IMR-90 (cell line): ENCODE data around the gene OPN4. TPM values are rescaled to one million over a fixed set of nuclear protein-coding genes. Genes with fewer than 3 reads are reported as not detected.

Source experiments
- ATAC-seq: fragments of 200-7000 bp; cut with Tn5 transposase; 2 replicates; pipeline ENCODE4 v1.9.1; 2020; ENCODE audit warnings: low read depth, mild to moderate bottlenecking, moderate library complexity
- BruUV-seq: library from RNA; stranded (reverse); fragments of 400-500 nt; replicated peaks from 2 replicates; lab custom pipeline; 2021; lab: Mats Ljungman, UMichigan
- CTCF ChIA-PET: fragments of 300-600 bp; formaldehyde crosslinking; extraction: SDS; loops from one replicate; lab custom pipeline; 2021; ENCODE audit warnings: antibody characterized with exemption; lab: Yijun Ruan, JAX
- POLR2A ChIA-PET: fragments of 300-600 bp; sonication (Branson Sonifier 250); formaldehyde crosslinking; loops from one replicate; lab custom pipeline; 2022; ENCODE audit warnings: antibody characterized with exemption; ENCODE audit not compliant: unreplicated experiment; lab: Charles Lee
- DNase-seq: peaks from one replicate; pipeline ENCODE4 v3.0.0; 2013
- H2AFZ ChIP-seq: replicated peaks from 2 replicates; pipeline ENCODE3; 2013; ENCODE audit warnings: low read length, mild to moderate bottlenecking; ENCODE audit not compliant: poor library complexity
- H2AK5ac ChIP-seq: 2 replicates; pipeline ENCODE4 v1.6.1; 2013; ENCODE audit warnings: low read depth, low read length, inconsistent platforms
- H2AK9ac ChIP-seq: replicated peaks from 2 replicates; pipeline ENCODE3; 2013; ENCODE audit warnings: mild to moderate bottlenecking, low read depth, low read length, moderate library complexity; ENCODE audit not compliant: poor library complexity
- H2BK120ac ChIP-seq: 2 replicates; pipeline ENCODE4 v1.6.1; 2013; ENCODE audit warnings: low read depth, low read length, inconsistent platforms
- H2BK15ac ChIP-seq: 3 replicates; pipeline ENCODE4 v1.6.1; 2013; ENCODE audit warnings: low read depth, low read length, inconsistent platforms
- H2BK20ac ChIP-seq: 2 replicates; pipeline ENCODE4 v1.6.1; 2013; ENCODE audit warnings: low read depth, mild to moderate bottlenecking, inconsistent platforms, low read length, moderate library complexity
- H2BK5ac ChIP-seq: 2 replicates; pipeline ENCODE4 v1.6.1; 2013; ENCODE audit warnings: mild to moderate bottlenecking, low read depth, low read length, inconsistent platforms; ENCODE audit not compliant: poor library complexity, severe bottlenecking
- H3K14ac ChIP-seq: replicated peaks from 2 replicates; pipeline ENCODE4 v1.6.1; 2013; ENCODE audit warnings: low read depth, low read length, inconsistent platforms
- H3K18ac ChIP-seq: 2 replicates; pipeline ENCODE4 v1.6.1; 2013; ENCODE audit warnings: low read depth, low read length, control low read depth
- H3K23ac ChIP-seq: 2 replicates; pipeline ENCODE4 v1.6.1; 2013; ENCODE audit warnings: low read depth, low read length, inconsistent platforms
- H3K27ac ChIP-seq: 2 replicates; pipeline ENCODE4 v1.5.1; 2013; ENCODE audit warnings: mild to moderate bottlenecking, control low read depth, low read length; ENCODE audit not compliant: insufficient read depth
- H3K27me3 ChIP-seq: 2 replicates; pipeline ENCODE4 v1.6.1; 2013; ENCODE audit warnings: low read length; ENCODE audit not compliant: control insufficient read depth, insufficient read depth
- H3K36me3 ChIP-seq: 2 replicates; pipeline ENCODE4 v1.6.1; 2013; ENCODE audit warnings: low read length, mixed read lengths; ENCODE audit not compliant: control insufficient read depth, insufficient read depth
- H3K4ac ChIP-seq: 2 replicates; pipeline ENCODE4 v1.6.1; 2013; ENCODE audit warnings: low read depth, low read length, inconsistent platforms
- H3K4me1 ChIP-seq: 2 replicates; pipeline ENCODE4 v1.6.1; 2013; ENCODE audit warnings: low read length, mixed read lengths; ENCODE audit not compliant: control insufficient read depth, insufficient read depth
- H3K4me2 ChIP-seq: 2 replicates; pipeline ENCODE4 v1.6.1; 2013; ENCODE audit warnings: low read depth, mild to moderate bottlenecking, control low read depth, low read length, moderate library complexity
- H3K4me3 ChIP-seq: 2 replicates; pipeline ENCODE4 v1.5.1; 2013; ENCODE audit warnings: low read depth, mild to moderate bottlenecking, control low read depth, low read length, moderate library complexity; ENCODE audit not compliant: insufficient read depth
- H3K56ac ChIP-seq: 2 replicates; pipeline ENCODE4 v1.6.1; 2013; ENCODE audit warnings: low read length, inconsistent platforms; ENCODE audit not compliant: insufficient read depth; ENCODE audit errors: extremely low read depth
- H3K79me1 ChIP-seq, 2 experiments: 2 replicates each; pipeline ENCODE4 v1.6.1; 2013; ENCODE audit warnings: low read length in 2 of 2, inconsistent platforms in 1 of 2, low read depth in 1 of 2
- H3K9ac ChIP-seq: 2 replicates; pipeline ENCODE4 v1.6.1; 2013; ENCODE audit warnings: low read depth, low read length, control low read depth
- H3K9me1 ChIP-seq: 2 replicates; pipeline ENCODE4 v1.6.1; 2013; ENCODE audit warnings: low read length, inconsistent platforms; ENCODE audit not compliant: insufficient read depth
- H3K9me3 ChIP-seq: 2 replicates; pipeline ENCODE4 v1.6.1; 2013; ENCODE audit warnings: low read length; ENCODE audit not compliant: control insufficient read depth, insufficient read depth
- H4K20me1 ChIP-seq: 2 replicates; pipeline ENCODE4 v1.6.1; 2013; ENCODE audit warnings: low read length, inconsistent platforms; ENCODE audit not compliant: insufficient read depth
- H4K5ac ChIP-seq: 2 replicates; pipeline ENCODE4 v1.6.1; 2013; ENCODE audit warnings: mild to moderate bottlenecking, low read depth, low read length, control low read depth
- H4K8ac ChIP-seq, 2 experiments: 2 replicates each; pipeline ENCODE4 v1.6.1; 2013; ENCODE audit warnings: low read depth in 2 of 2, low read length in 2 of 2, control low read depth in 1 of 2, inconsistent platforms in 1 of 2
- H4K91ac ChIP-seq: 2 replicates; pipeline ENCODE4 v1.6.1; 2013; ENCODE audit warnings: low read depth, low read length, inconsistent platforms; ENCODE audit not compliant: insufficient read depth
- CEBPB ChIP-seq: IDR thresholded peaks from 2 replicates; pipeline ENCODE4 v1.6.1; 2012; ENCODE audit warnings: low read depth, low read length, improper control_type of control experiment
- MAFK ChIP-seq: IDR thresholded peaks from 2 replicates; pipeline ENCODE4 v1.6.1; 2012; ENCODE audit warnings: low read depth, low read length, improper control_type of control experiment
- MAZ ChIP-seq: IDR thresholded peaks from 2 replicates; pipeline ENCODE4 v1.6.1; 2012; ENCODE audit warnings: low read depth, mild to moderate bottlenecking, low read length, improper control_type of control experiment, moderate library complexity, borderline replicate concordance
- POLR2A ChIP-seq: IDR thresholded peaks from 2 replicates; pipeline ENCODE4 v1.6.1; 2012; ENCODE audit warnings: mild to moderate bottlenecking, low read depth, low read length
- RCOR1 ChIP-seq: IDR thresholded peaks from 2 replicates; pipeline ENCODE4 v1.6.1; 2012; ENCODE audit warnings: mild to moderate bottlenecking, low read length, improper control_type of control experiment; ENCODE audit not compliant: insufficient replicate concordance
- WGBS, 2 experiments: methylation state at CpG; one replicate each; pipeline versions ENCODE4 v1.1.5 to v1.1.7; 2013; ENCODE audit warnings: missing lambda C conversion rate in 2 of 2; ENCODE audit not compliant: insufficient read length in 1 of 2; ENCODE audit errors: extremely low coverage in 2 of 2; 5-methylcytosine and 5-hydroxymethylcytosine counted together
- dilution Hi-C: fragments of 300-500 bp; cut with HindIII; formaldehyde crosslinking; loops from one replicate; pipeline ENCODE4 v1.14.3; 2018; ENCODE audit warnings: low sequenced_read_pairs; ENCODE audit not compliant: unreplicated experiment
- in situ Hi-C: fragments of 300-500 bp; cut with MboI; formaldehyde crosslinking; loops from 3 replicates; pipeline ENCODE4 v1.14.3; 2019; ENCODE audit warnings: low sequenced_read_pairs, inconsistent platforms, mixed read lengths
- intact Hi-C: fragments of 100-400 bp; cut with micrococcal nuclease; formaldehyde crosslinking; loops from 2 replicates; pipeline ENCODE4 v1.10.0; 2022
- polyA plus RNA-seq, 3 experiments: library from polyadenylated mRNA; depleted of rRNA; stranded (reverse); fragments of >200 nt; gene quantifications; 2 replicates each; pipeline ENCODE4 v1.2.3, GENCODE V29; 2012; ENCODE audit warnings: low replicate concordance in 1 of 3
- total RNA-seq: library from RNA; depleted of rRNA; stranded (reverse); fragments of >200 nt; gene quantifications from 2 replicates; pipeline ENCODE4 v1.2.3, GENCODE V29; 2012
- TF ChIP-seq, protein P1 (sequence below): fragments of 150-350 bp; IDR thresholded peaks from 2 replicates; pipeline ENCODE4 v1.6.1; 2017; ENCODE audit warnings: mild to moderate bottlenecking, antibody characterized with exemption, low read length, low read depth

OPN4 gene
- total and polyA plus RNA-seq, 2 of the 4 experiments (the other 2 are of a cell fraction): 0.03 TPM; not detected in 1

DNA sequence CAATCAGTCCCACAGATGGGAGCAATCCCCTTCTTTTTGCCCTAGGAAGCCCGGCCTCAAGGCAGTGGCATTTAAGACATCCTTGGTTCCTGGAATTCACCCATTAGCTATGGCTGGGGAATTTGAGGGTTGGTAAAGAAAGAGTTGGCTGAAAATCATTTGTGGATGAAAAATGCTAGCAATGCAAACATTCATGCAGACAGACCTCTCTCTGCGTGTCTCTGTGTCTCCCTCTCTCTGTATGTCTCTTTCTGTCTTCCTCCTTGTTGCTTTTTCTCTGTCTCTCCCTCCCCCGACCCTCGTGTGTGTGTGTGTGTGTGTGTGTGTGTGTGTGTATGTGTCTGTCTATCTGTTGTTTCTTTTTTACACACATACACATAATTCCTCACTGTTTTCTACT is 33.4 kb downstream of the OPN4 start:
- in situ Hi-C loops: no loop called here
- Histone ChIP-seq H3K4ac (peak overlapping the region; percentile 99), H4K8ac (peak overlapping the region; percentile 73 to 91; a peak in 3 of 4 replicates), H3K4me1 (peaks cover 29% of the 10 kb centered on the region), H3K18ac (peak overlapping the region; percentile 96), H3K4me3 (no peak overlapping the region), H2BK15ac (peak overlapping the region; percentile 29; the same call in 2 of the 3 replicates), H3K9me3 (no peaks in the 10 kb centered on the region), H4K20me1 (no peaks in the 10 kb centered on the region), H3K36me3 (no peaks in the 10 kb centered on the region), H4K5ac (peak overlapping the region; percentile 76), H3K4me2 (peak overlapping the region; percentile 37), H3K27me3 (no peaks in the 10 kb centered on the region), H2AFZ (peak overlapping the region; percentile 63), H2BK5ac (peak overlapping the region; percentile 84), H2BK20ac (peak overlapping the region; percentile 92), H3K56ac (peak overlapping the region; percentile 79), H4K91ac (peak overlapping the region; percentile 99), H3K14ac (peak overlapping the region; percentile 82), H2AK9ac (peak overlapping the region; percentile 95), H3K9ac (peak overlapping the region; percentile 31), H3K79me1 (no peaks in the 10 kb centered on the region), H2BK120ac (peak overlapping the region; percentile 100), H3K9me1 (peaks cover 15% of the 10 kb centered on the region), H2AK5ac (peak overlapping the region; percentile 100; the same call in 1 of the 2 replicates), H3K27ac (peak overlapping the region; percentile 92), H3K23ac (peak overlapping the region; percentile 61; the same call in 1 of the 2 replicates)
- DNase-seq (peak; percentile 82), ATAC-seq (peak; percentile 69)
- no TSS peak for BruUV-seq
- TF ChIP-seq RCOR1: peak; percentile 14
- TF ChIP-seq POLR2A: no peak
- TF ChIP-seq MAFK: peak; percentile 46
- no peak; the same call in 1 of the 2 replicates for TF ChIP-seq MAZ
- TF ChIP-seq, protein P1, sequence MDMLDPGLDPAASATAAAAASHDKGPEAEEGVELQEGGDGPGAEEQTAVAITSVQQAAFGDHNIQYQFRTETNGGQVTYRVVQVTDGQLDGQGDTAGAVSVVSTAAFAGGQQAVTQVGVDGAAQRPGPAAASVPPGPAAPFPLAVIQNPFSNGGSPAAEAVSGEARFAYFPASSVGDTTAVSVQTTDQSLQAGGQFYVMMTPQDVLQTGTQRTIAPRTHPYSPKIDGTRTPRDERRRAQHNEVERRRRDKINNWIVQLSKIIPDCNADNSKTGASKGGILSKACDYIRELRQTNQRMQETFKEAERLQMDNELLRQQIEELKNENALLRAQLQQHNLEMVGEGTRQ: no peak
- no peak for TF ChIP-seq CEBPB
- no CpG with 5 or more reads among the region's 4 CpGs for WGBS, 2 experiments
- dilution Hi-C loops: no loop called here
- intact Hi-C loops: loop anchor here (1.0 to 2.0 kb wide), 4 partner anchors 69 to 368 kb away; partner anchors contain the start of gene BMPR1A
- CTCF ChIA-PET: interaction anchor here (0.6 to 1.4 kb wide), 4 partner anchors 10 to 213 kb away, joined by 3 to 5 read pairs (median 4); no protein-coding TSS in a partner anchor
- POLR2A ChIA-PET: interaction anchor here (0.6 kb wide), 1 partner anchor 209 kb away, joined by 6 read pairs; no protein-coding TSS in a partner anchor
